ENCODE results near the gene CADM2. TPM values are rescaled to one million over a fixed set of nuclear protein-coding genes. Genes with fewer than 3 reads are reported as not detected.

CADM2 gene
- total RNA-seq, 1 donor from 2014 or later: 0.55 TPM

- DNase-seq: no peak
Measured at GRCh38 chr3:85922374-85922773, 963.6 kb downstream of the CADM2 start.

GRCh38 chr3:85930718-85931117, 971.9 kb downstream of the CADM2 start:
- Histone ChIP-seq H3K4me3 (no peak overlapping the region), H3K4me1 (no peaks in the 10 kb centered on the region), H3K27me3 (no peaks in the 10 kb centered on the region), H3K36me3 (no peaks in the 10 kb centered on the region), H3K9me3 (no peaks in the 10 kb centered on the region), H3K27ac (no peak overlapping the region)
- intact Hi-C loops (cut with DNase I): no loop called here
- TF ChIP-seq CTCF (IDR thresholded peaks at IDR 0.05): no peak
- ATAC-seq: no peak
- DNase-seq: no peak

More at GRCh38 chr3:85922374-85922773, 963.6 kb downstream of the CADM2 start:
- no peak for ATAC-seq
- no peak for TF ChIP-seq CTCF (IDR thresholded peaks at IDR 0.05)
- no peak overlapping the region for H3K27ac ChIP-seq
- H3K9me3 ChIP-seq: no peaks in the 10 kb centered on the region
- intact Hi-C loops (cut with DNase I): no loop called here
- no peaks in the 10 kb centered on the region for H3K4me1 ChIP-seq
- H3K27me3 ChIP-seq: no peaks in the 10 kb centered on the region
- H3K36me3 ChIP-seq: no peaks in the 10 kb centered on the region
- no peak overlapping the region for H3K4me3 ChIP-seq

- H3K27me3 ChIP-seq: no peaks in the 10 kb centered on the region
- no peak for DNase-seq
- H3K4me3 ChIP-seq: no peak overlapping the region
- ATAC-seq: no peak
- no peak for TF ChIP-seq CTCF (IDR thresholded peaks at IDR 0.05)
- H3K27ac ChIP-seq: no peak overlapping the region
- H3K36me3 ChIP-seq: no peaks in the 10 kb centered on the region
- intact Hi-C loops (cut with DNase I): no loop called here
- no peaks in the 10 kb centered on the region for H3K4me1 ChIP-seq
- H3K9me3 ChIP-seq: no peaks in the 10 kb centered on the region
Measured at GRCh38 chr3:85933326-85933725, 974.5 kb downstream of the CADM2 start.

GRCh38 chr3:85935171-85935570, 976.4 kb downstream of the CADM2 start:
- no peaks in the 10 kb centered on the region for H3K9me3 ChIP-seq
- no peaks in the 10 kb centered on the region for H3K4me1 ChIP-seq
- intact Hi-C loops (cut with DNase I): no loop called here
- DNase-seq (no peak), ATAC-seq (no peak)
- H3K36me3 ChIP-seq: no peaks in the 10 kb centered on the region
- no peak for TF ChIP-seq CTCF (IDR thresholded peaks at IDR 0.05)
- H3K4me3 ChIP-seq: no peak overlapping the region
- no peaks in the 10 kb centered on the region for H3K27me3 ChIP-seq
- no peak overlapping the region for H3K27ac ChIP-seq

GRCh38 chr3:85939074-85939482, 980.3 kb downstream of the CADM2 start:
- TF ChIP-seq CTCF (IDR thresholded peaks at IDR 0.05): no peak
- Histone ChIP-seq H3K27ac (no peak overlapping the region), H3K4me3 (no peak overlapping the region), H3K4me1 (no peaks in the 10 kb centered on the region), H3K9me3 (no peaks in the 10 kb centered on the region), H3K36me3 (no peaks in the 10 kb centered on the region), H3K27me3 (no peaks in the 10 kb centered on the region)
- DNase-seq: no peak
- intact Hi-C loops (cut with DNase I): no loop called here
- ATAC-seq: no peak

- H3K4me1 ChIP-seq: no peaks in the 10 kb centered on the region
- DNase-seq: no peak
- H3K36me3 ChIP-seq: no peaks in the 10 kb centered on the region
- no peak overlapping the region for H3K27ac ChIP-seq
- no peaks in the 10 kb centered on the region for H3K27me3 ChIP-seq
- no peak for ATAC-seq
- no peaks in the 10 kb centered on the region for H3K9me3 ChIP-seq
- intact Hi-C loops (cut with DNase I): no loop called here
- H3K4me3 ChIP-seq: no peak overlapping the region
- no peak for TF ChIP-seq CTCF (IDR thresholded peaks at IDR 0.05)
Measured at GRCh38 chr3:85950435-85950834, 991.6 kb downstream of the CADM2 start.

Data from upper lobe of right lung (tissue), 1 donor.